Measurements from ENCODE around the gene ATP6V0C. TPM values are rescaled to one million over a fixed set of nuclear protein-coding genes. Genes with fewer than 3 reads are reported as not detected.
"Not testable (repeated sequence)": the region's sequence is repeated elsewhere in the genome, so short reads cannot be mapped to it uniquely, and the experiment has no call there.

The ATP6V0C gene
- total and polyA plus RNA-seq, 2 donors (not counting 1 experiment from before 2014, with no cell fraction given) = 118 to 176 TPM

DNA sequence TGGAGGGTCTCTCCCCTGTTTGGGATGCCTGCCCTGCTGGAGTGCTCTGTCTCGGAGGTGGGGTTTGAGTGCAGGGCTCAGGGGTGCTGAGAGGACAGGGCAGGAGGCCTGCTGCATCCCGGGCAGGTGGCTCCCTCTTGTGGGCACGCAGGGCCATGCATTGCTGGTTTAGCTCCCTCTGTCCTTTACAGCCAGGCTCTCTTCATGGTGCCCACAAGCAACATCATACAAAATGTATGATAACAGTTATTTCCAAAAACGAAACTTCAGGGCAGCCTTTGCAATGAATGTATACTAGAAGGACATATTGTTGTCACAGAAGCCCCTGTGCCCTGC lies 47.0 kb downstream of the ATP6V0C start:
- H3K9me3 Mint-ChIP-seq (ENCODE audit: insufficient read depth); H3K4me1 Mint-ChIP-seq; H3K27me3 ChIP-seq (replicated peaks in 1 of 4; ENCODE audit: control extremely low read depth in 1 of 4, control insufficient read depth in 3 of 4, insufficient read depth in 4 of 4, low read length in 3 of 4); H2AFZ ChIP-seq (ENCODE audit: insufficient read depth, low read depth, low read length, poor library complexity, severe bottlenecking); H3K9ac ChIP-seq (ENCODE audit: low read length); H3K27ac Mint-ChIP-seq; H3K27me3 Mint-ChIP-seq; H4K20me1 ChIP-seq (ENCODE audit: control insufficient read depth, insufficient read depth, low read length, poor library complexity, severe bottlenecking); H3K9me3 ChIP-seq (ENCODE audit: control extremely low read depth in 1 of 3, control insufficient read depth in 2 of 3, insufficient read depth in 1 of 3, low read length in 2 of 3); CTCF ChIA-PET; DNase-seq; H3K4me3 Mint-ChIP-seq; intact Hi-C loops (cut with micrococcal nuclease); H3K36me3 ChIP-seq (replicated peaks in 1 of 2; ENCODE audit: control extremely low read depth in 1 of 2, control insufficient read depth in 1 of 2, extremely low read depth in 1 of 2, insufficient read depth in 2 of 2, low read length in 1 of 2); H3K4me1 ChIP-seq (ENCODE audit: control insufficient read depth in 2 of 2, insufficient read depth in 2 of 2, low read length in 2 of 2); H3K79me2 ChIP-seq (ENCODE audit: control insufficient read depth, insufficient read depth, low read length); H3K4me3 ChIP-seq (ENCODE audit: control extremely low read depth in 1 of 5, extremely low read depth in 1 of 5, insufficient read depth in 1 of 5, low read depth in 2 of 5, low read length in 4 of 5); H3K27ac ChIP-seq (ENCODE audit: low read length in 2 of 2); H3K4me2 ChIP-seq (replicated peaks; ENCODE audit: low read depth, low read length, poor library complexity, severe bottlenecking); POLR2A ChIA-PET: not testable (repeated sequence)
- no CpG with 5 or more reads among the region's 4 CpGs for WGBS (ENCODE audit: insufficient coverage)
- ATAC-seq (ENCODE audit: low read depth) = peak; percentile 84
- TF ChIP-seq, protein P1, sequence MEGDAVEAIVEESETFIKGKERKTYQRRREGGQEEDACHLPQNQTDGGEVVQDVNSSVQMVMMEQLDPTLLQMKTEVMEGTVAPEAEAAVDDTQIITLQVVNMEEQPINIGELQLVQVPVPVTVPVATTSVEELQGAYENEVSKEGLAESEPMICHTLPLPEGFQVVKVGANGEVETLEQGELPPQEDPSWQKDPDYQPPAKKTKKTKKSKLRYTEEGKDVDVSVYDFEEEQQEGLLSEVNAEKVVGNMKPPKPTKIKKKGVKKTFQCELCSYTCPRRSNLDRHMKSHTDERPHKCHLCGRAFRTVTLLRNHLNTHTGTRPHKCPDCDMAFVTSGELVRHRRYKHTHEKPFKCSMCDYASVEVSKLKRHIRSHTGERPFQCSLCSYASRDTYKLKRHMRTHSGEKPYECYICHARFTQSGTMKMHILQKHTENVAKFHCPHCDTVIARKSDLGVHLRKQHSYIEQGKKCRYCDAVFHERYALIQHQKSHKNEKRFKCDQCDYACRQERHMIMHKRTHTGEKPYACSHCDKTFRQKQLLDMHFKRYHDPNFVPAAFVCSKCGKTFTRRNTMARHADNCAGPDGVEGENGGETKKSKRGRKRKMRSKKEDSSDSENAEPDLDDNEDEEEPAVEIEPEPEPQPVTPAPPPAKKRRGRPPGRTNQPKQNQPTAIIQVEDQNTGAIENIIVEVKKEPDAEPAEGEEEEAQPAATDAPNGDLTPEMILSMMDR (IDR thresholded peaks at IDR 0.05) = peak; percentile 52

DNA sequence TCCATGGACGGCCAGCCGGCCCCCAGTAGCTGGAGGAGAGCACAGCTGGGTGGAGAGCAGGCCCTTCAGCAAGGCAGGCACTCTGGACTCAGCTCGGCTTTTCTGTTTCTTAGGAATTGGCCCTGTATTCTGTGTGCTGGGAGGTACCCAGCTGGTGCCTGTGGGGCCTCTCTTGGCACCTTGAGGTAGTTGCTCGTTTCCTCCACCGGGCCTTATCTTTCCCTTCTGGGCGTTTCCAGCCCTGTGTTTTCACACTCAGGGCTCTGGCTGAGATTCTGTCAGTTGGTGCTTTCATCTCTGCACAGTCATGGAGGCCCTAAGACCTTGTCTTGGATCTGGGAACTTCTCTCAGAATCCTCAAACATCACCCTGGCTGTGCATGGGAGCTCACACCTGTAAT lies 53.8 kb downstream of the ATP6V0C start:
- H3K27ac ChIP-seq (ENCODE audit: low read length in 2 of 2) = not testable (repeated sequence)
- no CpG with 5 or more reads among the region's 6 CpGs for WGBS (ENCODE audit: insufficient coverage)

DNA sequence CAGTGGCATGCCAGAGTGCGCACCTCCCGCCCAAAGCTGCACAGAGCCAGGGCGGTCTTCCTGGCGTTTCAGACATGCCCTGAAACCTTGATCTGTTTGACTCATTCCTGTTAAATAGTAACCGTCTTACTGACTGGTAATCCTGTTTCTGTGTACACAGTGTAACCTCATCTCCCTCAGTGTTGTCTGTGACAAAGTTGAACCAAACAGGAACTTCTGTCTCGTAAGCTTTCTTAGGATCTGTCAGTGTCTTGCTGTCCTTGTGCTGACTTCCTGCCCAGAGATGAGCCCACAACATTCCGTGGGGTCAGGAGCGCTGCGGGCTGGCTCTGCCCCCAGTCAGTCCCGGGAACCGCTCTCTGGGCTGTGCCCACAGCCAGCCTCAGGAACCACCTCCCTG lies 54.8 kb downstream of the ATP6V0C start:
- H3K9ac ChIP-seq (ENCODE audit: low read length); POLR2A ChIA-PET; H3K4me3 Mint-ChIP-seq; H3K4me3 ChIP-seq (ENCODE audit: control extremely low read depth in 1 of 5, extremely low read depth in 1 of 5, insufficient read depth in 1 of 5, low read depth in 2 of 5, low read length in 4 of 5); H3K4me2 ChIP-seq (replicated peaks; ENCODE audit: low read depth, low read length, poor library complexity, severe bottlenecking); H3K36me3 ChIP-seq (replicated peaks in 1 of 2; ENCODE audit: control extremely low read depth in 1 of 2, control insufficient read depth in 1 of 2, extremely low read depth in 1 of 2, insufficient read depth in 2 of 2, low read length in 1 of 2); H4K20me1 ChIP-seq (ENCODE audit: control insufficient read depth, insufficient read depth, low read length, poor library complexity, severe bottlenecking); intact Hi-C loops (cut with micrococcal nuclease); ATAC-seq (ENCODE audit: low read depth); H3K27ac ChIP-seq (ENCODE audit: low read length in 2 of 2); H3K9me3 ChIP-seq (ENCODE audit: control extremely low read depth in 1 of 3, control insufficient read depth in 2 of 3, insufficient read depth in 1 of 3, low read length in 2 of 3); CTCF ChIA-PET; H3K4me1 Mint-ChIP-seq; H3K27ac Mint-ChIP-seq; DNase-seq; H3K9me3 Mint-ChIP-seq (ENCODE audit: insufficient read depth); H3K27me3 ChIP-seq (replicated peaks in 1 of 4; ENCODE audit: control extremely low read depth in 1 of 4, control insufficient read depth in 3 of 4, insufficient read depth in 4 of 4, low read length in 3 of 4); H3K4me1 ChIP-seq (ENCODE audit: control insufficient read depth in 2 of 2, insufficient read depth in 2 of 2, low read length in 2 of 2); H3K79me2 ChIP-seq (ENCODE audit: control insufficient read depth, insufficient read depth, low read length); H3K27me3 Mint-ChIP-seq; H2AFZ ChIP-seq (ENCODE audit: insufficient read depth, low read depth, low read length, poor library complexity, severe bottlenecking): not testable (repeated sequence)
- WGBS (ENCODE audit: insufficient coverage) = no CpG with 5 or more reads among the region's 11 CpGs

More for the DNA sequence above, 53.8 kb downstream of the ATP6V0C start:
- H3K9me3 ChIP-seq (ENCODE audit: control extremely low read depth in 1 of 3, control insufficient read depth in 2 of 3, insufficient read depth in 1 of 3, low read length in 2 of 3); H3K9me3 Mint-ChIP-seq (ENCODE audit: insufficient read depth); H3K9ac ChIP-seq (ENCODE audit: low read length); H3K27me3 ChIP-seq (replicated peaks in 1 of 4; ENCODE audit: control extremely low read depth in 1 of 4, control insufficient read depth in 3 of 4, insufficient read depth in 4 of 4, low read length in 3 of 4); H3K27ac Mint-ChIP-seq; H2AFZ ChIP-seq (ENCODE audit: insufficient read depth, low read depth, low read length, poor library complexity, severe bottlenecking); H3K36me3 ChIP-seq (replicated peaks in 1 of 2; ENCODE audit: control extremely low read depth in 1 of 2, control insufficient read depth in 1 of 2, extremely low read depth in 1 of 2, insufficient read depth in 2 of 2, low read length in 1 of 2); H3K4me3 ChIP-seq (ENCODE audit: control extremely low read depth in 1 of 5, extremely low read depth in 1 of 5, insufficient read depth in 1 of 5, low read depth in 2 of 5, low read length in 4 of 5); H3K4me1 ChIP-seq (ENCODE audit: control insufficient read depth in 2 of 2, insufficient read depth in 2 of 2, low read length in 2 of 2); POLR2A ChIA-PET; H3K4me1 Mint-ChIP-seq; DNase-seq; H3K4me3 Mint-ChIP-seq; ATAC-seq (ENCODE audit: low read depth); H3K79me2 ChIP-seq (ENCODE audit: control insufficient read depth, insufficient read depth, low read length); H3K4me2 ChIP-seq (replicated peaks; ENCODE audit: low read depth, low read length, poor library complexity, severe bottlenecking); H3K27me3 Mint-ChIP-seq; H4K20me1 ChIP-seq (ENCODE audit: control insufficient read depth, insufficient read depth, low read length, poor library complexity, severe bottlenecking); intact Hi-C loops (cut with micrococcal nuclease); CTCF ChIA-PET: not testable (repeated sequence)
